SK-N-SH (cell line): Measurements from ENCODE around the gene RNF150. TPM values are rescaled to one million over a fixed set of nuclear protein-coding genes. Genes with fewer than 3 reads are reported as not detected.

Source experiments
- CTCF ChIA-PET: fragments of 300-600, 350-600 bp; formaldehyde crosslinking; extraction: SDS; loops from one replicate; lab custom pipeline; 2021; lab: Yijun Ruan, JAX
- POLR2A ChIA-PET: fragments of 350-600 bp; sonication (Branson Sonifier 250); formaldehyde crosslinking; extraction: SDS; loops from one replicate; lab custom pipeline; 2020; ENCODE audit warnings: antibody characterized with exemption, inconsistent platforms; lab: Yijun Ruan, JAX
- DNase-seq: peaks from one replicate; pipeline ENCODE4 v3.0.0; 2012
- H2AFZ ChIP-seq: fragments of 200-600 bp; sonication (generic); 2 replicates; pipeline ENCODE4 v1.8.1; 2016; ENCODE audit warnings: antibody characterized with exemption, mild to moderate bottlenecking, low read depth
- H3F3A ChIP-seq: fragments of 200-600 bp; sonication (generic); replicated peaks from 2 replicates; pipeline ENCODE3; 2016; ENCODE audit warnings: antibody characterized with exemption, mild to moderate bottlenecking; ENCODE audit not compliant: insufficient read depth
- H3K27ac ChIP-seq, 2 experiments: fragments of 200-500 bp in 1 of 2; fragments of 200-600 bp in 1 of 2; sonication (Bioruptor generic) in 1 of 2; sonication (generic), shearing (Covaris generic) in 1 of 2; 2 replicates each; pipeline versions ENCODE4 v1.5.1 to v1.6.1; 2014 to 2016; ENCODE audit warnings: low read depth in 2 of 2, inconsistent platforms in 1 of 2, low read length in 1 of 2, mild to moderate bottlenecking in 1 of 2, mixed read lengths in 1 of 2
- H3K27me3 ChIP-seq: fragments of 200-600 bp; sonication (generic), shearing (Covaris generic); 2 replicates; pipeline ENCODE4 v1.6.1; 2016; ENCODE audit warnings: mixed run types; ENCODE audit not compliant: insufficient read depth
- H3K36me3 ChIP-seq, 2 experiments: fragments of 200-500 bp in 1 of 2; fragments of 200-600 bp in 1 of 2; sonication (Bioruptor generic) in 1 of 2; sonication (generic) in 1 of 2; replicated peaks in 1 of 2; 2 replicates each; pipeline versions ENCODE3 to v1.5.1; 2014 to 2016; ENCODE audit warnings: low read length in 1 of 2, mild to moderate bottlenecking in 1 of 2; ENCODE audit not compliant: insufficient read depth in 2 of 2, control insufficient read depth in 1 of 2
- H3K4me1 ChIP-seq, 2 experiments: fragments of 200-500 bp in 1 of 2; fragments of 200-600 bp in 1 of 2; sonication (Bioruptor generic) in 1 of 2; sonication (generic), shearing (Covaris generic) in 1 of 2; 2 replicates each; pipeline versions ENCODE4 v1.5.1 to v1.6.1; 2014 to 2016; ENCODE audit warnings: low read depth in 1 of 2, low read length in 1 of 2, mixed run types in 1 of 2; ENCODE audit not compliant: insufficient read depth in 2 of 2, control insufficient read depth in 1 of 2
- H3K4me2 ChIP-seq: fragments of 200-600 bp; sonication (generic), shearing (Covaris generic); 2 replicates; pipeline ENCODE4 v1.6.1; 2017; ENCODE audit warnings: mixed run types
- H3K4me3 ChIP-seq, 2 experiments: fragments of 200-500 bp in 1 of 2; fragments of 200-600 bp in 1 of 2; sonication (Bioruptor generic) in 1 of 2; sonication (generic), shearing (Covaris generic) in 1 of 2; 2 replicates each; pipeline versions ENCODE4 v1.5.1 to v1.8.1; 2014 to 2016; ENCODE audit warnings: low read depth in 2 of 2, inconsistent platforms in 1 of 2, low read length in 1 of 2, mild to moderate bottlenecking in 1 of 2, mixed read lengths in 1 of 2, moderate library complexity in 1 of 2
- H3K79me2 ChIP-seq: fragments of 200-600 bp; sonication (generic); 2 replicates; pipeline ENCODE4 v1.8.1; 2017; ENCODE audit warnings: mild to moderate bottlenecking; ENCODE audit not compliant: insufficient read depth
- H3K9ac ChIP-seq: fragments of 200-600 bp; sonication (generic); 2 replicates; pipeline ENCODE4 v1.6.1; 2017; ENCODE audit warnings: mixed run types
- H3K9me2 ChIP-seq: fragments of 200-600 bp; sonication (generic); 2 replicates; pipeline ENCODE4 v1.6.1; 2017; ENCODE audit warnings: mixed run types
- H3K9me3 ChIP-seq: fragments of 200-600 bp; sonication (generic); 2 replicates; pipeline ENCODE4 v1.6.1; 2017; ENCODE audit warnings: mixed run types, mild to moderate bottlenecking, moderate library complexity
- H4K20me1 ChIP-seq: fragments of 200-600 bp; sonication (generic); 2 replicates; pipeline ENCODE4 v1.6.1; 2017; ENCODE audit warnings: mild to moderate bottlenecking, mixed run types; ENCODE audit not compliant: insufficient read depth
- CHD2 ChIP-seq: fragments of 150-350 bp; IDR thresholded peaks from 2 replicates; pipeline ENCODE4 v1.6.1; 2018; ENCODE audit warnings: low read length; ENCODE audit not compliant: partially characterized antibody
- ELF1 ChIP-seq: IDR thresholded peaks from 2 replicates; pipeline ENCODE4 v1.4.0; 2012
- EP300 ChIP-seq, 2 experiments: IDR thresholded peaks; 2 replicates each; pipeline versions ENCODE4 v1.4.0 to v1.6.1; 2012; ENCODE audit warnings: borderline replicate concordance in 1 of 2, low read depth in 1 of 2, low read length in 1 of 2
- EZH2phosphoT487 ChIP-seq: fragments of 200-600 bp; sonication (generic); IDR thresholded peaks from 2 replicates; pipeline ENCODE4 v1.6.1; 2017; ENCODE audit warnings: low read depth, mixed run types, mild to moderate bottlenecking, antibody characterized with exemption, moderate library complexity, borderline replicate concordance
- FOSL2 ChIP-seq: IDR thresholded peaks from 2 replicates; pipeline ENCODE4 v1.4.0; 2012; ENCODE audit warnings: low read depth, mild to moderate bottlenecking, moderate library complexity, borderline replicate concordance
- FOXM1 ChIP-seq: IDR thresholded peaks from 2 replicates; pipeline ENCODE4 v1.4.0; 2012; ENCODE audit warnings: low read depth, mild to moderate bottlenecking
- GABPA ChIP-seq: IDR thresholded peaks from 2 replicates; pipeline ENCODE4 v1.4.0; 2012; ENCODE audit warnings: low read depth, mild to moderate bottlenecking
- GATA2 ChIP-seq: sonication (generic); formaldehyde crosslinking; IDR thresholded peaks from 2 replicates; pipeline ENCODE4 v1.5.0; 2020; ENCODE audit warnings: mild to moderate bottlenecking, missing genetic modification reagents
- JUND ChIP-seq: IDR thresholded peaks from 2 replicates; pipeline ENCODE4 v1.4.0; 2012
- MEF2A ChIP-seq: IDR thresholded peaks from 2 replicates; pipeline ENCODE4 v1.4.0; 2012; ENCODE audit warnings: low read depth, borderline replicate concordance
- MXI1 ChIP-seq: IDR thresholded peaks from 2 replicates; pipeline ENCODE4 v1.6.1; 2012; ENCODE audit warnings: mild to moderate bottlenecking, low read depth, low read length, improper control_type of control experiment
- NFIC ChIP-seq: IDR thresholded peaks from 2 replicates; pipeline ENCODE4 v1.4.0; 2012; ENCODE audit warnings: borderline replicate concordance
- NRF1 ChIP-seq: IDR thresholded peaks from 2 replicates; pipeline ENCODE4 v1.6.1; 2012; ENCODE audit warnings: low read depth, mild to moderate bottlenecking, low read length
- POLR2AphosphoS5 ChIP-seq: IDR thresholded peaks from 2 replicates; pipeline ENCODE4 v1.6.1; 2012; ENCODE audit warnings: low read depth, low read length
- RCOR1 ChIP-seq: fragments of 150-350 bp; IDR thresholded peaks from 2 replicates; pipeline ENCODE4 v1.6.1; 2017; ENCODE audit warnings: antibody characterized with exemption, low read length
- RFX5 ChIP-seq: IDR thresholded peaks from 2 replicates; pipeline ENCODE4 v1.6.1; 2012; ENCODE audit warnings: mild to moderate bottlenecking, improper control_type of control experiment, low read length
- RXRA ChIP-seq: IDR thresholded peaks from 2 replicates; pipeline ENCODE4 v1.4.0; 2012; ENCODE audit warnings: low read depth, mild to moderate bottlenecking, borderline replicate concordance
- TAF1 ChIP-seq: IDR thresholded peaks from 2 replicates; pipeline ENCODE4 v1.6.1; 2012; ENCODE audit warnings: low read depth, mild to moderate bottlenecking, low read length, moderate library complexity, borderline replicate concordance
- TCF12 ChIP-seq: IDR thresholded peaks from 2 replicates; pipeline ENCODE4 v1.4.0; 2012
- TEAD4 ChIP-seq: IDR thresholded peaks from 2 replicates; pipeline ENCODE4 v1.4.0; 2012; ENCODE audit warnings: mild to moderate bottlenecking, borderline replicate concordance; ENCODE audit not compliant: insufficient read depth
- YY1 ChIP-seq: IDR thresholded peaks from 2 replicates; pipeline ENCODE4 v1.4.0; 2012; ENCODE audit warnings: low read depth, mild to moderate bottlenecking
- WGBS: methylation state at CpG from one replicate; pipeline ENCODE4 v1.1.6; 2017; ENCODE audit warnings: low lambda C conversion rate; 5-methylcytosine and 5-hydroxymethylcytosine counted together
- polyA plus RNA-seq, 3 experiments: library from polyadenylated mRNA; depleted of rRNA; stranded (reverse); fragments of >200 nt; gene quantifications; 2 replicates each; pipeline ENCODE4 v1.2.3, GENCODE V29; 2012
- TF ChIP-seq, protein P1 (sequence below): fragments of 150-350 bp; IDR thresholded peaks from 2 replicates; pipeline ENCODE4 v1.6.1; 2017; ENCODE audit warnings: antibody characterized with exemption, low read length, low read depth, borderline replicate concordance
- TF ChIP-seq, protein P2 (sequence below): IDR thresholded peaks from 2 replicates; pipeline ENCODE4 v1.4.0; 2012; ENCODE audit warnings: low read depth, borderline replicate concordance
- TF ChIP-seq, protein P3 (sequence below): IDR thresholded peaks from 2 replicates; pipeline ENCODE4 v1.4.0; 2012; ENCODE audit warnings: low read depth
- TF ChIP-seq, protein P4 (sequence below): IDR thresholded peaks from 2 replicates; pipeline ENCODE4 v1.4.0; 2012; ENCODE audit warnings: low read depth, borderline replicate concordance
- TF ChIP-seq, protein P5 (sequence below): fragments of 200-600 bp; sonication (generic); IDR thresholded peaks from 2 replicates; pipeline ENCODE4 v1.6.1; 2017; ENCODE audit warnings: antibody characterized with exemption, mild to moderate bottlenecking, moderate library complexity
- TF ChIP-seq, protein P6 (sequence below): fragments of 150-350 bp; IDR thresholded peaks from 2 replicates; pipeline ENCODE4 v1.6.1; 2016; ENCODE audit warnings: mild to moderate bottlenecking, low read depth, low read length

The RNF150 gene
- polyA plus RNA-seq, 1 of the 3 experiments (the other 2 are of a cell fraction), result 5.8 TPM

DNA sequence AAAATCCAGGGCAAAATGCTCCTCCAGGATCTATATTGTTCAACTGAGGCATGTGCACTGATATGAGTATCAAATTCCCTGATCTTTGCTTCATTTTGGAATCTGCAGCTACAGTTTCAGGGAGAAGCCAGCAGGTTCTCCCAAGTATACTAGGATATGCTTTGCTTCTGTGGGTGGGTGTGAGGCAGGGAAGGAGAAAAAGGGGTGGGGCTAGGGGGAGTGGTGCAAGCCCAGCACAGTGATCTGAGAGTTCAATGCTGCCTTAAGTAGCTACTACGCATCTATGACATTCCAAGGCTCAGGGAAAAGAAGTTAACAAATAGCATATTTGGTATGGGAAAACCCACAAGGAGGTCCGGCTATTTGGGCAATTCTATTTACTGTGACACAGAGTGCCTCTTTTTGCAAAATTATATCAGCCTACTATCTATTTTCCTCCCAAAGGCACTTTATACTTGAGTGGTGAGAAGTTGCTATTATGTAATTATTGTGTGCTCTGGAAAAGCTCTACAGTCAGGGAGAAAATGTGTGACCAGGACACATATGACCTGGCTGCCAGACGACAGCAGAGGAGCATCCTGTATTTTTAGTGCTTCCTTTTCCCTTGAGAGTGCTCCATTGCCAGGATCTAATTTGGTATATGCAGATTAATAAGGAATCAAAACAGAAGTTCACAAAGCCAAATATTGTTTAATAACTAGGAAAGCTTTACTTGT, 162.0 kb downstream of the RNF150 start:
- H3K36me3 ChIP-seq, result peaks cover 4 to 13% of the 10 kb centered on the region in 2 experiments
- H4K20me1 ChIP-seq, result no peaks in the 10 kb centered on the region
- peak; percentile 35 for DNase-seq
- 0 out of 2 replicates have a peak, but pooled peaks cover 8% of the 10 kb centered on the region for H3K79me2 ChIP-seq
- H3K9me3 ChIP-seq, result no peaks in the 10 kb centered on the region
- H3K9ac ChIP-seq, result no peak overlapping the region
- no peak overlapping the region for H2AFZ ChIP-seq
- H3K4me3 ChIP-seq, result no peak overlapping the region; a peak in 1 of 4 replicates
- ChIA-PET CTCF (interaction anchor here (0.9 to 4.5 kb wide), 5 partner anchors 36 to 161 kb away, joined by 3 to 23 read pairs (median 4); partner anchors contain the start of gene RNF150), POLR2A (interaction anchor here (1.3 to 1.5 kb wide), 2 partner anchors 68 to 162 kb away, joined by 3 to 10 read pairs; partner anchors contain the start of gene RNF150)
- H3F3A ChIP-seq, result peaks cover 4% of the 10 kb centered on the region
- H3K4me1 ChIP-seq, result peaks cover 0 to 20% of the 10 kb centered on the region in 2 experiments; a peak in 2 of 4 replicates
- H3K9me2 ChIP-seq, result no peaks in the 10 kb centered on the region
- WGBS, result 67% methylated on average over 3 of the region's 3 CpGs
- no peaks in the 10 kb centered on the region for H3K27me3 ChIP-seq
- peak overlapping the region in 1 of 2 experiments; percentile 95; a peak in 2 of 4 replicates for H3K27ac ChIP-seq
- H3K4me2 ChIP-seq, result no peak overlapping the region
- TF ChIP-seq MXI1 (0 out of 2 replicates have a peak, but pooled peaks have one; percentile 48), RXRA (no peak), TEAD4 (no peak), TCF12 (peak; percentile 41; the same call in 1 of the 2 replicates), CHD2 (peak; percentile 68), GABPA (no peak), TAF1 (no peak), FOSL2 (no peak), POLR2AphosphoS5 (no peak), FOXM1 (no peak), RFX5 (no peak; the same call in 1 of the 2 replicates), GATA2 (CRISPR knock-in tag) (peak; percentile 79), RCOR1 (peak; percentile 85), ELF1 (no peak), EZH2phosphoT487 (no peak), NRF1 (no peak), YY1 (no peak), JUND (no peak), EP300 (IDR thresholded peaks at IDR 0.05; ENCODE audit: borderline replicate concordance in 1 of 2, low read depth in 1 of 2, low read length in 1 of 2) (peak in 1 of 2 experiments; percentile 95; a peak in 2 of 4 replicates), NFIC (no peak), MEF2A (no peak)
- TF ChIP-seq, protein P1, sequence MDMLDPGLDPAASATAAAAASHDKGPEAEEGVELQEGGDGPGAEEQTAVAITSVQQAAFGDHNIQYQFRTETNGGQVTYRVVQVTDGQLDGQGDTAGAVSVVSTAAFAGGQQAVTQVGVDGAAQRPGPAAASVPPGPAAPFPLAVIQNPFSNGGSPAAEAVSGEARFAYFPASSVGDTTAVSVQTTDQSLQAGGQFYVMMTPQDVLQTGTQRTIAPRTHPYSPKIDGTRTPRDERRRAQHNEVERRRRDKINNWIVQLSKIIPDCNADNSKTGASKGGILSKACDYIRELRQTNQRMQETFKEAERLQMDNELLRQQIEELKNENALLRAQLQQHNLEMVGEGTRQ, result no peak
- TF ChIP-seq, protein P2, sequence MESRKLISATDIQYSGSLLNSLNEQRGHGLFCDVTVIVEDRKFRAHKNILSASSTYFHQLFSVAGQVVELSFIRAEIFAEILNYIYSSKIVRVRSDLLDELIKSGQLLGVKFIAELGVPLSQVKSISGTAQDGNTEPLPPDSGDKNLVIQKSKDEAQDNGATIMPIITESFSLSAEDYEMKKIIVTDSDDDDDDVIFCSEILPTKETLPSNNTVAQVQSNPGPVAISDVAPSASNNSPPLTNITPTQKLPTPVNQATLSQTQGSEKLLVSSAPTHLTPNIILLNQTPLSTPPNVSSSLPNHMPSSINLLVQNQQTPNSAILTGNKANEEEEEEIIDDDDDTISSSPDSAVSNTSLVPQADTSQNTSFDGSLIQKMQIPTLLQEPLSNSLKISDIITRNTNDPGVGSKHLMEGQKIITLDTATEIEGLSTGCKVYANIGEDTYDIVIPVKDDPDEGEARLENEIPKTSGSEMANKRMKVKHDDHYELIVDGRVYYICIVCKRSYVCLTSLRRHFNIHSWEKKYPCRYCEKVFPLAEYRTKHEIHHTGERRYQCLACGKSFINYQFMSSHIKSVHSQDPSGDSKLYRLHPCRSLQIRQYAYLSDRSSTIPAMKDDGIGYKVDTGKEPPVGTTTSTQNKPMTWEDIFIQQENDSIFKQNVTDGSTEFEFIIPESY, result no peak
- TF ChIP-seq, protein P3, sequence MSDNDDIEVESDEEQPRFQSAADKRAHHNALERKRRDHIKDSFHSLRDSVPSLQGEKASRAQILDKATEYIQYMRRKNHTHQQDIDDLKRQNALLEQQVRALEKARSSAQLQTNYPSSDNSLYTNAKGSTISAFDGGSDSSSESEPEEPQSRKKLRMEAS, result no peak
- TF ChIP-seq, protein P4, sequence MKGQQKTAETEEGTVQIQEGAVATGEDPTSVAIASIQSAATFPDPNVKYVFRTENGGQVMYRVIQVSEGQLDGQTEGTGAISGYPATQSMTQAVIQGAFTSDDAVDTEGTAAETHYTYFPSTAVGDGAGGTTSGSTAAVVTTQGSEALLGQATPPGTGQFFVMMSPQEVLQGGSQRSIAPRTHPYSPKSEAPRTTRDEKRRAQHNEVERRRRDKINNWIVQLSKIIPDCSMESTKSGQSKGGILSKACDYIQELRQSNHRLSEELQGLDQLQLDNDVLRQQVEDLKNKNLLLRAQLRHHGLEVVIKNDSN, result no peak
- TF ChIP-seq, protein P5, sequence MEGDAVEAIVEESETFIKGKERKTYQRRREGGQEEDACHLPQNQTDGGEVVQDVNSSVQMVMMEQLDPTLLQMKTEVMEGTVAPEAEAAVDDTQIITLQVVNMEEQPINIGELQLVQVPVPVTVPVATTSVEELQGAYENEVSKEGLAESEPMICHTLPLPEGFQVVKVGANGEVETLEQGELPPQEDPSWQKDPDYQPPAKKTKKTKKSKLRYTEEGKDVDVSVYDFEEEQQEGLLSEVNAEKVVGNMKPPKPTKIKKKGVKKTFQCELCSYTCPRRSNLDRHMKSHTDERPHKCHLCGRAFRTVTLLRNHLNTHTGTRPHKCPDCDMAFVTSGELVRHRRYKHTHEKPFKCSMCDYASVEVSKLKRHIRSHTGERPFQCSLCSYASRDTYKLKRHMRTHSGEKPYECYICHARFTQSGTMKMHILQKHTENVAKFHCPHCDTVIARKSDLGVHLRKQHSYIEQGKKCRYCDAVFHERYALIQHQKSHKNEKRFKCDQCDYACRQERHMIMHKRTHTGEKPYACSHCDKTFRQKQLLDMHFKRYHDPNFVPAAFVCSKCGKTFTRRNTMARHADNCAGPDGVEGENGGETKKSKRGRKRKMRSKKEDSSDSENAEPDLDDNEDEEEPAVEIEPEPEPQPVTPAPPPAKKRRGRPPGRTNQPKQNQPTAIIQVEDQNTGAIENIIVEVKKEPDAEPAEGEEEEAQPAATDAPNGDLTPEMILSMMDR, result no peak
- TF ChIP-seq, protein P6, sequence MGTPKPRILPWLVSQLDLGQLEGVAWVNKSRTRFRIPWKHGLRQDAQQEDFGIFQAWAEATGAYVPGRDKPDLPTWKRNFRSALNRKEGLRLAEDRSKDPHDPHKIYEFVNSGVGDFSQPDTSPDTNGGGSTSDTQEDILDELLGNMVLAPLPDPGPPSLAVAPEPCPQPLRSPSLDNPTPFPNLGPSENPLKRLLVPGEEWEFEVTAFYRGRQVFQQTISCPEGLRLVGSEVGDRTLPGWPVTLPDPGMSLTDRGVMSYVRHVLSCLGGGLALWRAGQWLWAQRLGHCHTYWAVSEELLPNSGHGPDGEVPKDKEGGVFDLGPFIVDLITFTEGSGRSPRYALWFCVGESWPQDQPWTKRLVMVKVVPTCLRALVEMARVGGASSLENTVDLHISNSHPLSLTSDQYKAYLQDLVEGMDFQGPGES, result no peak
